Measurements from ENCODE around the gene ERBB4. TPM values are rescaled to one million over a fixed set of nuclear protein-coding genes. Genes with fewer than 3 reads are reported as not detected.

The ERBB4 gene
- total RNA-seq, 1 donor from 2014 or later = 10.2 TPM

DNA sequence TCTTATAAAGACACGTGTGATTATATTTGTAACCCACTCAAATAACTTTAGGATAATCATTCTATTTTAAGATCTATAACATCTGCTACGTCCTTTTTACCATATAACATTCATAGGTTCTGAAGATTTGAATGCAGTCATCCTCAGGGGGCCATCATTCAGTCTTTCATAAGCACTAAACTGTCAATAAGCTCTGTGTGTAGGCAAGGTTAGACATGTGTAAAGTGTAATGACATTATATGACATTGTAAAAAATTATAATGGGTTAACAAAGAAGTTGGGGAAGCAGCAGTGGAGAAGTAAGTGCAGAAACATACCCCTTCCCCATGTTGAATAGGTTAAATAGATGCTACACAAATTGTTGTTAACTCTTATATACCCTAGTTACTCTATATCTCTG, 845.9 kb downstream of the ERBB4 start:
- Mint-ChIP-seq H3K4me3 (no peak overlapping the region), H3K27me3 (ENCODE audit: low read depth) (no peaks in the 10 kb centered on the region), H3K27ac (ENCODE audit: unreplicated experiment) (no peak overlapping the region), H3K4me1 (no peaks in the 10 kb centered on the region), H3K9me3 (no peaks in the 10 kb centered on the region), H3K36me3 (ENCODE audit: low read depth) (peaks cover 3% of the 10 kb centered on the region)
- TF ChIP-seq, protein P1, sequence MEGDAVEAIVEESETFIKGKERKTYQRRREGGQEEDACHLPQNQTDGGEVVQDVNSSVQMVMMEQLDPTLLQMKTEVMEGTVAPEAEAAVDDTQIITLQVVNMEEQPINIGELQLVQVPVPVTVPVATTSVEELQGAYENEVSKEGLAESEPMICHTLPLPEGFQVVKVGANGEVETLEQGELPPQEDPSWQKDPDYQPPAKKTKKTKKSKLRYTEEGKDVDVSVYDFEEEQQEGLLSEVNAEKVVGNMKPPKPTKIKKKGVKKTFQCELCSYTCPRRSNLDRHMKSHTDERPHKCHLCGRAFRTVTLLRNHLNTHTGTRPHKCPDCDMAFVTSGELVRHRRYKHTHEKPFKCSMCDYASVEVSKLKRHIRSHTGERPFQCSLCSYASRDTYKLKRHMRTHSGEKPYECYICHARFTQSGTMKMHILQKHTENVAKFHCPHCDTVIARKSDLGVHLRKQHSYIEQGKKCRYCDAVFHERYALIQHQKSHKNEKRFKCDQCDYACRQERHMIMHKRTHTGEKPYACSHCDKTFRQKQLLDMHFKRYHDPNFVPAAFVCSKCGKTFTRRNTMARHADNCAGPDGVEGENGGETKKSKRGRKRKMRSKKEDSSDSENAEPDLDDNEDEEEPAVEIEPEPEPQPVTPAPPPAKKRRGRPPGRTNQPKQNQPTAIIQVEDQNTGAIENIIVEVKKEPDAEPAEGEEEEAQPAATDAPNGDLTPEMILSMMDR (conservative IDR thresholded peaks at IDR 0.05) = no peak
- DNase-seq (ENCODE audit: low read depth, low spot score) = no peak

DNA sequence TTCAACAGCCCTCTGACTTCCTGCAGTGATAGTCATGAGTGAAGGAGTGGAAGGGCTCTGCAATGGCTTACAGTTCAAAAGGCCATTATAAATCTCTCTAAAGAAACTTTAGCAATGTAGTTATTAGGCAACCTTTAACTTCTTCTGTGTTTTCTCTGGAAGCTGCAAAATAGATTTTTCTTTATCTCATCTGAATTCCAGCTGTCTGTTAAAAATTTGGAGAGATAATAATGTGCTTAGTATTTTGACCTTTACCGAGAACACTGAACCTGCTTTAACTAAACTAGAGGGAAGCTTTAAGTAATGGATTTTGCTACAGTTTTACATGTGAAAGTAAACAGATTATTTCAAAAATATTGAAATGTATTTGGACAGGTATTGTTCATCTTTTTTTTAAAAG, 847.9 kb downstream of the ERBB4 start:
- TF ChIP-seq, protein P1 (conservative IDR thresholded peaks at IDR 0.05) = no peak
- Mint-ChIP-seq H3K4me1 (no peaks in the 10 kb centered on the region), H3K27me3 (ENCODE audit: low read depth) (no peaks in the 10 kb centered on the region), H3K27ac (ENCODE audit: unreplicated experiment) (no peak overlapping the region), H3K36me3 (ENCODE audit: low read depth) (peaks cover 12% of the 10 kb centered on the region), H3K4me3 (no peak overlapping the region), H3K9me3 (peaks cover 2% of the 10 kb centered on the region)
- no peak for DNase-seq (ENCODE audit: low read depth, low spot score)

DNA sequence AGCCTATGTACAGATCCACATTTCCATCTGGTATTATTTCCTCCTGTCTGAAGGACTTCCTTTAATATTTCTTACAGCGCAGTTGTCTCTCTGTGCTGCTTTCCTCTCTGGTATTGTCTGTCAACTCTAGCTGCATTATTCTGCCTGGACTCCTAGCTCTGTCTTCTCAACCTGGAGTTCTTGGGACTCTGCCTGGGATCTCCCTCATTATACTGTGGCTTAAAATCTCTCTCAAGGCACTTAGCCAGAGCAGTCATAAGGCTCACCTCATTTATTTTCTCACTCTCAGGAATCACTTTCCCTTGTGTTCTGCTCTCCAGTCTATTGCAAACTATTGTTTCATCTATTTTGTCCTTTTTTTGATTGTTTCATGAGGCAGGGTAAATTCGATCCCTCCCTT, 850.4 kb downstream of the ERBB4 start:
- DNase-seq (ENCODE audit: low read depth, low spot score) = no peak
- no peaks in the 10 kb centered on the region for H3K4me1 Mint-ChIP-seq
- TF ChIP-seq, protein P1 (conservative IDR thresholded peaks at IDR 0.05) = no peak
- peaks cover 6% of the 10 kb centered on the region for H3K9me3 Mint-ChIP-seq
- no peaks in the 10 kb centered on the region for H3K27me3 Mint-ChIP-seq (ENCODE audit: low read depth)
- no peak overlapping the region for H3K27ac Mint-ChIP-seq (ENCODE audit: unreplicated experiment)
- H3K36me3 Mint-ChIP-seq (ENCODE audit: low read depth) = peaks cover 17% of the 10 kb centered on the region
- no peak overlapping the region for H3K4me3 Mint-ChIP-seq

DNA sequence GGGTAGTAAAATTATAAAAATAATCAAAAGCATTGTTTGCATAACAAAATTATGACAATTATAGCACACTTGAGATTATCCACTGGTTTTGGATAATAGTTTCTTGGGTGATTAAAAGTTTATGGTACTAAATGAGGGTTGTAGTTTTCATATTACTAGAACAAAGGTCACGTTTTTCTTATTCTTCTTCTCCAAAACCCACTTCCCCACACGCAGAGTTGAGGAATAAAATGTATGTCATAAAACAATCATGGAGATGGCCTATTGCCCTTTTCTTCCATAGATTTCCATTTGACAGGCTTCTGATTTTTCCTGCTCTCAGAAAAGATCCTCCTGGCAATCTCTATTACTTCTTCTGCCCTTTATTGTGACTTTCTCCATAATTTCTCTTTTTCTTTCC, 863.9 kb downstream of the ERBB4 start:
- no peak for DNase-seq (ENCODE audit: low read depth, low spot score)
- Mint-ChIP-seq H3K9me3 (peaks cover 7% of the 10 kb centered on the region), H3K27ac (ENCODE audit: unreplicated experiment) (no peak overlapping the region), H3K4me3 (no peak overlapping the region), H3K27me3 (ENCODE audit: low read depth) (no peaks in the 10 kb centered on the region), H3K36me3 (ENCODE audit: low read depth) (peaks cover 7% of the 10 kb centered on the region), H3K4me1 (peaks cover 4% of the 10 kb centered on the region)
- TF ChIP-seq, protein P1 (conservative IDR thresholded peaks at IDR 0.05) = no peak

DNA sequence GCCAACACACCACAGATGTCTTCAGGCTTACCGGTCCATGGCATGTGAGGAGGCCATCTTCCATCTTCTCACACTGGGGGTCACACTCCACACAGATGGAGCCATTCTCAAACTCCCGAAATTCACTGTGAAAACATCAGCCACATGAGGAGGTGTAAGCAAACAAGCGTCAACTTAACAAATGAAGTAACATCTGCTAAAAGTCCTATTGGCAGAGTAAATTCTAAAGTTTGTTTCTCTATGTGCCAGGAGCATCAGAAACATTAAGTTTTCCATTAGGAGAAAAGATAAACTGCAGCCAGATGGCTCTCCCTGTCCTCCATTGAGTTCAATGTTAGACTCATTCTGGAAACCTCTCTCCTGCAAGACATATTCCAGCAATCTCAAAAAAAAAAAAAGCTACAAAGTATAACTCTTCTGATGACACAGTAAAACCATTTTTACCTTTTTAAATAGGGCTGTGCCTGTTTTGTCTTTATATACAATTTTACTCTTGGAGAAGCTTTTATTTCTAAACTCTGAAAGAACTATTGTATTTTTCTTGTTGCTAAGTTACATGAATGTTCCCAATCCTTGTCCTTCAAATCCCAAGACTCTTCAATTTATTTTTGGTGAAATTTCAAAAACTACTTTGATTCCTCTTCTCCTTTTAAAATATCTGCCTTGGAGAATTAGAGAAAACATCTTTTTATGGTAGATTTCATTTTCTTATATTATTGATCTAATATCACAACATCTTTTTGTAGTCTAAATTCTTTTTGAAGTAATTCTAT, 865.3 kb downstream of the ERBB4 start:
- Mint-ChIP-seq H3K9me3 (peaks cover 2% of the 10 kb centered on the region), H3K27me3 (ENCODE audit: low read depth) (no peaks in the 10 kb centered on the region), H3K27ac (ENCODE audit: unreplicated experiment) (no peak overlapping the region), H3K36me3 (ENCODE audit: low read depth) (peaks cover 4% of the 10 kb centered on the region), H3K4me1 (peaks cover 4% of the 10 kb centered on the region), H3K4me3 (no peak overlapping the region)
- TF ChIP-seq, protein P1 (conservative IDR thresholded peaks at IDR 0.05) = no peak
- no peak for DNase-seq (ENCODE audit: low read depth, low spot score)
